ENCODE results near the gene PPP1R3D. TPM values are rescaled to one million over a fixed set of nuclear protein-coding genes. Genes with fewer than 3 reads are reported as not detected.

Gene PPP1R3D
- total and polyA plus RNA-seq, 7 donors, result 2.0 to 14.7 (median 5.3) TPM

- Histone ChIP-seq H3K27me3 (ENCODE audit: insufficient read depth in 3 of 3, low read length in 2 of 3) (no peaks in the 10 kb centered on the region), H3K4me1 (peaks cover 31% of the 10 kb centered on the region), H3K4me3 (no peak overlapping the region), H3K9me3 (no peaks in the 10 kb centered on the region), H3K36me3 (ENCODE audit: insufficient read depth in 1 of 2, low read depth in 1 of 2) (peaks cover 0 to 30% of the 10 kb centered on the region in 2 donors), H3K27ac (no peak overlapping the region)
- WGBS, 3 donors, result 83 to 92% (median 83%) methylated on average over 6 of the region's 6 CpGs
- no peak for ATAC-seq
- intact Hi-C loops (cut with DNase I), result no loop called here
- no peak for DNase-seq
- TF ChIP-seq CTCF (IDR thresholded peaks at IDR 0.05), result no peak
Observed at GRCh38 chr20:59949911-59950310, 9.8 kb upstream of the PPP1R3D start.

- peak; percentile 63 for TF ChIP-seq CTCF (IDR thresholded peaks at IDR 0.05)
- ATAC-seq (peak in 2 of 4 donors; percentile 61 to 76), DNase-seq (no peak)
- intact Hi-C loops (cut with DNase I), result no loop called here
- H3K4me1 ChIP-seq, result peaks cover 30% of the 10 kb centered on the region
- no peaks in the 10 kb centered on the region for H3K9me3 ChIP-seq
- 35 to 47% (median 42%) methylated on average over 7 of the region's 7 CpGs for WGBS, 3 donors
- no peak overlapping the region for H3K4me3 ChIP-seq
- H3K27ac ChIP-seq, result no peak overlapping the region
- peaks cover 0 to 38% of the 10 kb centered on the region in 2 donors for H3K36me3 ChIP-seq (ENCODE audit: insufficient read depth in 1 of 2, low read depth in 1 of 2)
- H3K27me3 ChIP-seq (ENCODE audit: insufficient read depth in 3 of 3, low read length in 2 of 3), result no peaks in the 10 kb centered on the region
Observed at GRCh38 chr20:59948828-59949720, 9.0 kb upstream of the PPP1R3D start.

- Histone ChIP-seq H3K9me3 (no peaks in the 10 kb centered on the region), H3K4me1 (peaks cover 30% of the 10 kb centered on the region), H3K36me3 (ENCODE audit: insufficient read depth in 1 of 2, low read depth in 1 of 2) (peaks cover 0 to 47% of the 10 kb centered on the region in 2 donors), H3K27me3 (ENCODE audit: insufficient read depth in 3 of 3, low read length in 2 of 3) (no peaks in the 10 kb centered on the region), H3K4me3 (no peak overlapping the region), H3K27ac (no peak overlapping the region)
- TF ChIP-seq CTCF (IDR thresholded peaks at IDR 0.05), result no peak
- no peak for ATAC-seq
- no peak for DNase-seq
- intact Hi-C loops (cut with DNase I), result no loop called here
- WGBS, 3 donors, result 64 to 69% (median 65%) methylated on average over 1 of the region's 1 CpG
Observed at GRCh38 chr20:59948212-59948611, 8.1 kb upstream of the PPP1R3D start.

- peaks cover 0 to 55% of the 10 kb centered on the region in 2 donors for H3K36me3 ChIP-seq (ENCODE audit: insufficient read depth in 1 of 2, low read depth in 1 of 2)
- WGBS, 3 donors, result 51 to 68% (median 63%) methylated on average over 8 of the region's 8 CpGs
- H3K9me3 ChIP-seq, result no peaks in the 10 kb centered on the region
- peaks cover 39% of the 10 kb centered on the region for H3K4me1 ChIP-seq
- DNase-seq (no peak), ATAC-seq (no peak)
- no peaks in the 10 kb centered on the region for H3K27me3 ChIP-seq (ENCODE audit: insufficient read depth in 3 of 3, low read length in 2 of 3)
- no peak overlapping the region for H3K4me3 ChIP-seq
- intact Hi-C loops (cut with DNase I), result no loop called here
- no peak overlapping the region for H3K27ac ChIP-seq
- no peak for TF ChIP-seq CTCF (IDR thresholded peaks at IDR 0.05)
Observed at GRCh38 chr20:59947376-59947775, 7.3 kb upstream of the PPP1R3D start.

Measured in psoas muscle (tissue), 8 donors.